HG02870 (cell line): ENCODE data around the gene CAPN12.

Experiments used
- ATAC-seq: cut with Tn5 transposase; IDR thresholded peaks from one replicate; pipeline ENCODE4 v1.9.1; 2021; ENCODE audit warnings: mild to moderate bottlenecking, moderate library complexity; ENCODE audit not compliant: unreplicated experiment

Gene CAPN12

DNA sequence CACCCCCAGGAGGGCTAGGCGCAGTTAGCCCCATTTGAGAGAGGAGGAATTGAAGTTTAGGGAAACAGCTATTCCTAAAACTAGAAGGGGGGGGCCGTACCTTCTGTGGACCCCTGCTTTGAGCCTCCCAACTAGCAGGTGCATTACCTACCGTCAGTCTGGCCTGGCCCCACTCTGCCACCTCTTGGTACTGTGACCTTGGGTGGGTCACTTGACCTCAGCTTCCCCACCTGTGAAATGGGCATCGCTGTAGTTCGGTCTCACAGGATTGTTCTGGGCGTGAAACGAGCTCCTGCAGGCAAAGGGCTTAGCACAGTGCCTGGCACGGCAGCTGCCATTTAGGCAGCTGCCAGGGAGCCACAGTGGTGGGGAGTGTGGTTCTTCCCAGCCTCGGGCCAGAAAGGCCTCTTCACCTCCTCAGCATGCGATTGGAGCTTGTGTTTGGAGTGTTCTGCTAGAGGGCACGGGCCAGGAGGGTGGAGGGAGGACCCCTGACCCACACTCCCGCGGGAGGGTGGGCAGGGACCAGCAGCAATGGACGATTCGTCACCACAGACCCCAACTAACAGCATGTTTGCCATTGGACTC, 32.0 kb downstream of the CAPN12 start:
- no peak for ATAC-seq

DNA sequence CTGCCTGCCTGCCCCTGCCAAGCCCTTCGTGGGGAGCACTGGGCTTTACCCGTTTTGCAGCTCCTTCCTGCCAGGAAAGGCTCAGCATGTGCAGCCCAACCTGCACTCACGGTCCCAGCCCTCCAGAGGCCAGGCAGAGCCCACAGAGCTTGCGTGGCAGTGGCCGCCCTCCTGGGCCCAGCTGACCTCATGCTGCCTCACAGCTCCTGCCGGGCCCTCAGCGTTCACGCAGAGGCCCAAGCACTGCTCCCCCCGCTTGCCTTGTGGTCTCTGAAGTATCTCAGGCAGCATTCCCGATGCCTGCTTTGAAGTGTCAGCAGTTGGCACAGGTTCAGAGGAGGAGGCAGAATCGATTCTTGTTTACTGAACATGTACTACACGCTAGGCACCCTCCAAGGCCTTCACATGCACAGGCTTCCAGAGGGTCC, 32.5 kb downstream of the CAPN12 start:
- no peak for ATAC-seq

DNA sequence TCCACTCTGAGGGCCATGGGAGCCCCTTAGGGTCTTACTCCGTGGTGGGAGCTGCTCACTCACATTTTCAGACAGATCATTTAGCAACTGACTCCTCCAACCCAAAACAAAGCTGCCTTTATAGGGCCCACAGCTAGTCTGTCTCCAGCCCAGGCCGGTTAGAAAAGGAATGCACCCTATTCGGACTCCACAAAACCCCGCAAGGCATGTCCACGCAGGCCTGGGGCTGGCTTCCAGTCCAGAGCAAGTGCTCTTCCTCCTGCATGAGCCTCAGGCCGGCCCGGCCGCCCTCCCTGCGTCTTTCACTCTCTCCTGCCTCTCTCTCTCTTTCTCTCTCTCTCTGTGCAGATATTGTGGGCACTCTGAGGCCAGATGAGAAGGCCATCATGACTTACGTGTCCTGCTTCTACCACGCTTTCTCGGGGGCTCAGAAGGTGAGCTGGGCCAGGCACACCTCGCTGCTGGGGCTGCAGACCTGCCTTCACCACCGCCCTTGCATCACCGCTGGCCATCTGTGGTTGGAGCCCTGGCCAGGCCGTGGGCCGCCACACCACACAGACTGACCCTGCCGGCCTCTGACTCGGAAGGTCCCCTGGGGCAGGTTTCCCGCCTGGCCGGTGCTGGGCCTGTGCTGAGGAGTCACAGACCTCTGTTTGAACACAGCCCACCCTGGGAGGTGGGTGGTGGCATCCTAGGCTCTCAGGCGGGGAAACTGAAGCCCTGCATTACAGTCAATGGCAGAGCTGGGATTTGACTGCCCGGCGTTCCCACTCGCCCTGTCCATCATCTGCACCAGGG, 33.1 kb downstream of the CAPN12 start:
- ATAC-seq: no peak

DNA sequence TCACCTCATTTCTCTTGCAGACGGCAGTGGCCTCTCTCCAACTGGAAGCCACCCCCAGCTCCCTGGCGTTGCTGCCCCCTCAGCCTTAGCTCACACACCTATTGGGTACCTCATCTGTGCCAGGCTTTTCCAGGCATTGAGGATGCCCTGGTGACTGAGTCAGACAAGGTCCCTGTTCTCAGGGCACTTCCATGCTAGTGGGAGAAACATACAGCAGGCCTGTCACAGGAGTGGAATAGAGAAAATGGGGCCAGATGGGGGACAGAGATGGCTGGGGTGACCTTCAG, 33.9 kb downstream of the CAPN12 start:
- ATAC-seq: no peak

DNA sequence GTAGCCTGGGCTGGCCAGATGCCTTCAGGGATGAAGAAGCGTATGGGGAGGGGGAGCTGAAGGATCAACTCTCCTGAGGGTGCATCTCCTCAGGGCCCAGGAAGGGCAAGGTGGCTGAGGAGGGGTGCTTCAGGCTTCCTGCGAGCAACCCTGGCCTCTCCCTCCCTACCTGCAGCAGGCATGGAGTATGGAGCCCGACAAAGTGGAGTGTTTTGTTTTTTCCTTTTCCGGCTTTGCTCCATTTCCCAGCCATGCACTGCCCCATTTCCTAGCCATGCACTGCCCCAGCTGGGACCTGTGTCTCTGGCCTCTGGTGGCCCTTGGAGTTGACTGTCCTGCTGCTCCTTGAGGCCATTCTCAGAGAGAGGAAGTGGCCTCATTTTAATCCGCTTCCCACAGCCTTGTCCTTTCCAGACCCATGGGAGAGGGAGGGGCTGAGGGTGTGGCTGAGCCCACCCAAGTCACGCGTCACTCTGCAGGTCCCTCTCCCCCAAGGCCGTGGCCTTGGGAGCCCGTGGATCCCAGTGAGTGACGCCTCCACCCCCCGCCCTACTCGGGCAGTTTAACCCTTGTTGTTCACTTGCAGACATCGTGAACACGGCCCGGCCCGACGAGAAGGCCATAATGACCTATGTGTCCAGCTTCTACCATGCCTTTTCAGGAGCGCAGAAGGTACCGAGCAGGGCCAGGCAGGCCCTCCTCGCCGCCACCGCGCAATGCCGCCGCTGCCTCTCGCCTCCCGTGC, 34.4 kb downstream of the CAPN12 start:
- no peak for ATAC-seq

DNA sequence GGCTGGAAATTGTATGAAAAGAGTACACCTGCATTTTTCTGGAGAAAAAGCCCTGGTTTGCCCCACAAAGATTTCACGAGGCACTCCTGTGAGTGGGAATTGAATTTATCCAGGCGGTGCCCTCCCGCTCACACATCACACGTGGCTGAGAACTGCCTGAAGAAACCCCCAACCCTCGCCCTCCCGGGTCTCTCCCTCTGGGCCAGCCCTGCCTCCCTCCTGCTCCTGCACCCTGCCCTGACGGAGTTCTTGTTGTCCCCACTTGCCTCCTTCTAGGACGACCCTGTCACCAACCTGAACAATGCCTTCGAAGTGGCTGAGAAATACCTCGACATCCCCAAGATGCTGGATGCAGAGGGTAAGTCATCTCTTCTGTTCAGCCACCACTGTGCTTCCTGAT, 35.2 kb downstream of the CAPN12 start:
- ATAC-seq: no peak

DNA sequence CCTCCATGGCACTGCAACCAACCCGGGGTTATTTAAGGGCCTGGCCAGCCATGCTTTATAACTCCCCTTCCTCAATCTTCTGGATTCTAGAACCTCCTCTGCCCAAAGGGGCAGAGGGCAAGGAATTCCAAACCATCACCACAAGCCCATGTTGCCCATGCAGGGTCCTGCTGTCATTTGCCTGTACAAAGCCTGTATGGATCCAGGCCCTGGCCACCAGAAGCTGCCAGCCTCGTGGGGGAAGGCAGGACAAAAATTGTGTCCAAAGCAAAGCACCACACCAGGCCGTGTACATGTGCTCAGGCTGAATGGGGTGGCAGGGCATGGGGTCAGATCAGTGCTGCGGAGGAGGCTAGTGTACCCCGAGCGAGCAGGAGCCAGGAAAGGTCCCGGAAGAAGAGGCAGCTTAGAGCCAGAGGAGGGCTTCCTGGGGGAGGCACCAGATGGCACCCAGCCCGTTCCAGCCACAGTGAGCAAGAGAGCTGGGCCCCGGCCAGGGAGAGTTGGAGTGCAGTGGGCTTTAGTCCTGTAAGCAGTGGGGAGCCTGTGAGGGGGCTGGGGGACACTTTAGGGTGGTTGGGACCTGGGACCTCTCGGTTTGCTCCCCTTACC, 35.8 kb downstream of the CAPN12 start:
- ATAC-seq: no peak

DNA sequence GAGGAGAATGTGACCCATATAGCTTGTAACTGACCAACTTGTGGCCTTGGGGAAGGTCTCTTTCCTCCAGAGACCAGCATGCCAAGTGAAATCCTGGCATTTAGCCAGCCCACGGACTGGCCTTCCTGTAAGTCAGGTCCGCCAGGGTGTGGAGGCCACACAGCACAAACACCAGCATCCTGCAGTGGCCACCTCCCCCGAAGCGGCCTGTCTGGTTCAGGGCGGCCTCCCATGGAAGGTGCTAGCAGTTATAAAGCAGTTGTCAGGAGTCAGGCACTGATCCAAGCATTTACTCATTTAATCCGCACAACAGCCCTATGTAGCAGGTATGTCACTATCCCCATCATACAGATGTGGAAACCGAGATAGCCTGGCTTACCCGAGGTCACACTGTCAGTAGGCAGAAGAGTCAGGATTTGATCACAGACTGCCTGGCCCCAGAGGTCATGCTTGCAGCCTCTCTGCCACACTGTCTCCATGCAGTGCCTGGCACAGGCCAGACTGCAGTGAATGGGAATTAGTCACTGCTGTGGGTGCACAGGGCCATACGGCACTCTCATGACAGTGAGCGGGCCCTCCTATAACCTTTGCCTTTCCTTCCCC, 36.7 kb downstream of the CAPN12 start:
- ATAC-seq: no peak

DNA sequence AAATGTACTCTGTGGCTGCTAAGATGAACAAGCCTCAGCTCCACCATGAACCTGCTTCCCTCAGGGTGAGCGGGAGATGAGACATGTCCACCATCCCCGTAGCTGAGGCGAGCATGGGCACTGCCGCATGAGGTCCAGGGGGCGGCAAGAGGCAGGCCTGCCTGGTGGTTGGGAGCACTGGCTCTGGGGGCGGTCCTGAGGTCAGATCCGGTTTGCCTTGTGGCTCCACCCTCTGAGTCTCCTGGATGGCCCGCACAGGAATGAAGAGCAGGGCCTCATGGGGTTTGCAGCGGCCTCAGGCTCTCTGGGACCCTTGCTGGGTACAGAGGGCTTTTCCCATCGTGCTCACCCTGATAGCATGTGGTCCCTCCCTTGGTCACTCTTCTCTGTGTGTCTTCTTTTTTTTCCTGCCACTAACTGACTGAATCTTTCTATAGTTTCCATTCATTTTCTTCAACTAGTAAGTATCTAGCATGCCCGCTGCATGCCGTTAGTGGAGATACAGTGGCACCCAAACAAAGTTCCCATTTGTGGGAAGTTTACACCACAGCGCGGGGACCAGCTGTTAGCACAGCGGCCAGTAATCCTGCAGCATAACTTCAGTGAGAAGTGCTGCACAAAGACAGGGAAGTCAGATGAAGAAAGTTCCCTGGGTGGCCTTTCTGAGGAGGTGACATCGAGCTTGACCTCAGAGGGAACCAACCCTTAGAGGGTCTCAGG, 37.3 kb downstream of the CAPN12 start:
- ATAC-seq: no peak

DNA sequence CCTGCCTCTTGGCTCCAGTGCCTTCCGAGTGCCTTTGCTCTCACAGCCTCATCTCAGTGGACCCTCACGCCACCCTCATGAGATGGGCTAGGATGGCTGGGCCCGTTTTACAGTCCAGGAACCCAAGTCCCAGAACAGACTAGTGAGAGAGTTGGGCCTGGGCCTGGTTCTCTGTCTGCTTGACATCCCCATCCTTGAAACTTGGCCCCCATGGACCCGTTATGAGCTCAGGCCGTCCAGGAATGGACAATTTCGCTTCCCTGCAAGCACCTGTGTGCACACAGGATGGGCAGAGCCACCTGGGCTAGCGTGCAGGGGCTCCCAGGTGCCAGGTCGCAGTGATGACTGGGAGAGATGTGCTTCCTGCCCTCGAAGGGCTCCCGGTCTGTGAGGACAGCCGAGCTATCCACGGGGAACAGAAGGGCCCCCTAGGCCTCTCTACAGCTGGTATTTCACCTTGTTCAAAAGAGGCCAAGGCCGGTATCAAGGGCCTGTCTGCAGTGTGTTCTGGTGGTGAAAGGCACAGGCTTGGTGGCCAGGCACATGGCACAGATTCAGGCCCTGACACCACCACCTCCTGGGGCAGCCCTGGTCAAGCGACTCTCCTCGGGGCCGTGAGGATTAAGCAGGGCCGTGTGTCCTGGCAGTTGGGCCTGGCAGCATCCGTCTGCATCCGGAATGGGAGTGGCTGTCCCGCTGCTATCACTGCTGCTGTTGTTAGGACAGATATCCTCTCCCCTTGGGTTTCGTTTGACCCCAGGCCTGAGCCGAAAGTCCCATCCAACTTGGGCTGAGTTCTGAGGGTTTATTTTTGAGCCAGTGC, 38.9 kb downstream of the CAPN12 start:
- no peak for ATAC-seq

DNA sequence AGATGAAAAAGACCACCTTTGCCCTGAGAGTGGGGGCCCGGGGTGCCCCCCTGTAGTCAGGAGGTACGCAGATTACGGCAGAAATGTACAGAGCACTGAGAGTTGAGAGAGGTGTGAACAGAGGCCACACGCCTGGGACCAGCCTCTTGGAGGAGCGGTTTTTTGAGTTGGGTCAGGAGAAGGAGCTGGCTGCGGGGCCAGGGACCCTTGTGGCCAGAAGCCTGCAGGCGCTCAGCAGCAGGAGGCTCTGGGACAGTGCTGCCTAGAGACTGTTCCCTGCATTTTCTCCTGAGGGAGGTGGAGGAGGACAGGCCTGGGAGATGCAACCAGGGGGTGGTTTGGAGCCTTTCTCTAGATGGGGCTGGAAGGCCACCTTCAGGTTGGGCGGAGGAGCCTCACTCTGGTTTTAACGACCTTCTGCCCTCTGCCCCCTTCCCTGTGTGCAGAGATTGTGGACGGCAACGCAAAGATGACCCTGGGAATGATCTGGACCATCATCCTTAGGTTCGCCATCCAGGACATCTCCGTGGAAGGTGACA, 39.7 kb downstream of the CAPN12 start:
- no peak for ATAC-seq

DNA sequence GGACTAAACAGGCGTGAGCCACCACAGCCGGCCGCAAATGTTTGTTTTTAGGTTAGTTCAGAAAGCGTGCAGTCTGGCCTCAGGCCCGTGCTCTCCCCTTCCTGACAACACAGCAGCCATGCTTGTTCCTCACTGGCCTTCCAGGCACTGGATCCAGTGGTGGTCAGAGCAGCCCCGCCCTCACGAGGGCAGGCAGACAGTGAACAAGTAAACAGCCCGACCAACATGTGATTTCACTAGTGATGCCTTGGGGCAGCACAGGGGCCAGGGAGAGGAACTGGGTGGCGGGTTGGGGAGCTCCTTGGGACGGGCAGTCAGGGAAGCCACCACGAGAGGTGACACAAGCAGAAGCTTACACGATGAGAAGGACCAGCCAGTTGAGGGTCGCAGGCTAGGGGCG, 40.8 kb downstream of the CAPN12 start:
- ATAC-seq: no peak

DNA sequence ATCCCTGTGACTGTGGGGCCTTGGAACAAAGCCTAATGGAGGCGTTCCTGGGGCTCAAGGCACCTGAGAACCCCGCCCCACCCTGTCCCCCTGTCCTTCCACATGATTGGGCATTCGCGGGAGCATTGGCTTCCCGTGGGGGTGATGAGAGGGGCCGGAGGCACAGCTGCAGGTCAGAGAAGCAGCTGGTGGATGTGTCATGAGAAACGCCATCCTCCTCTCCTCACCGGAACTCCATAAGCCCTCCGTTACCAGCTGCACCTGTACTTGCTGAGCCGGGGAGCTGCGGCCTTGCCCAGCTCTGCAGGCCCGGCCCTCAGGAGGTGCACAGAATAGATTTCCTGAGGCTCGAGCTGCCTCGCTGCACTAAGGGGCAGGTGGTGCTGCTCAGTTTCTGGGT, 42.0 kb downstream of the CAPN12 start:
- no peak for ATAC-seq

DNA sequence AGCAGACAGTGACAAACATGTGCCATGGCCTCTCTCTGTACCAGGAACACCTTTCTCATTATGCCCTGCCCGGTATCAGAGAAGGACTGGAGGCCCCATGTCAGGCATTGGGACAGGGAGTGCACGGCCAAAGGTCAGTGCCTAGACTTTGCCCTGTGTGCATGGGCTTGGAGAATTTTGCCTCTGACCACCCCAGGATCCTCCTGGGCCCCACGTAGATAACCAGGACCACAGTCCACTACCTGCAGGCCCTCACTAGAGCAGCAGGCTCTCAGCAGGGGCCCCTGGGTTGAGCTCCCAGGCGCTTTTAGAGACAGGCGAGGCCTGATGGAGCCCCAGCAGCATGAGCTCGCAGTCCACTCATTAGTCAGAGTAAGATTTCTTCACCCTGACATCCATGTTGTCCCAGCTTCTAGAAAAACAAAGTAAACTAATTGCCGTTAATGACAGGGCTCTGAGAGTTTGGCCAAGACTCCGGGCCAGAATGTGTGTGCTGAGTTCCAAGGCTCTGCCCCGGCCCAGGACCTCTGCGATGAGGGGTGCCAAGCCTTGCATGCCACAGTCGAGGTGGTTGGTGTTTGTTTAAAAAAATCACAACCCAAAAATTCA, 42.7 kb downstream of the CAPN12 start:
- ATAC-seq: no peak

DNA sequence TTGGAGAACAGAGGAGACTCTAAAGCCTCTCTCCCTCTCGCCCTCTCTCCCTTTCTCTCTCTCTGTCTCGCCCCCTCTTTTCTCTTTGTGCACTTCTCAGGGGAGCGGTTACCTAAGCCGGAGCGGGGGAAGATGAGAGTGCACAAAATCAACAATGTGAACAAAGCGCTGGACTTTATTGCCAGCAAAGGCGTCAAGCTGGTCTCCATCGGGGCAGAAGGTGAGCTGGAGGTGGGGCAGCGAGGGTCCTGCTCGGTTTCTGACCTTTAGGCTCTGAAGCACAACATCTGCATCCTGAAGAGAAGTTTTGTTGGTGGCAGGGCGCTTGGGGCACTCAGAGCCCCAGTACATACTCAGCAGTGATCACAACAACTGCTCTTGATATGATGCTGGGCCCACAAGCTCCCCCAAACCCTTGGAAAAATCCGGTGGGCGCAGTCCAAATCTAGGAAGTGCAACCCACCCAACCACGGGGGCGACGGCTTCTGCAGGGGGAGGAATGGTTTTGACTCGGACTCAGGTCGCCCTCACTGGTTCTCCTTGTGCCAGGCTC, 43.3 kb downstream of the CAPN12 start:
- no peak for ATAC-seq

DNA sequence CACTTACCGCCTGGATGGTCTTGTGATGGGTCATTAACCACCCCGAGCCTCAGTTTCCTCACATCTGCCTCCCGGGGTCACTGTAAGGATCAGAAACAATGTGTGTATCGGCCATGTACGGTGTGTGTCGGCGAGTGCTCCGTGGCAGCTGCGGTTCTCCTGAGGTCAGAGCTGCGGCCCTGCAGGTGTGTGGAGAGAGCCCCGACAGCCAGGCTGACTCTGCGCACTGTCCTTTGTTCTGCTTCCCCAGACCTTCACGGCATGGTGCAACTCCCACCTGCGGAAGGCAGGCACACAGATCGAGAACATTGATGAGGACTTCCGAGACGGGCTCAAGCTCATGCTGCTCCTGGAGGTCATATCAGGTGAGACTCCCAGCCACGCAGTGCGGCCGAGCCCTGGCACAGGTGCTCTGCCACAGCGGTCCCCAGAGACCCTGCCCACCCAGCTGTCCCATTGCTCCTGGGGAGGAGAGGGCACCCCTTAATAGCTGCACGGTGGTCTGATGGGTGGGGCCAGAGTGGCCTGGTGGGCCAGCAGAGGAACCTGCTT, 43.8 kb downstream of the CAPN12 start:
- ATAC-seq: no peak

DNA sequence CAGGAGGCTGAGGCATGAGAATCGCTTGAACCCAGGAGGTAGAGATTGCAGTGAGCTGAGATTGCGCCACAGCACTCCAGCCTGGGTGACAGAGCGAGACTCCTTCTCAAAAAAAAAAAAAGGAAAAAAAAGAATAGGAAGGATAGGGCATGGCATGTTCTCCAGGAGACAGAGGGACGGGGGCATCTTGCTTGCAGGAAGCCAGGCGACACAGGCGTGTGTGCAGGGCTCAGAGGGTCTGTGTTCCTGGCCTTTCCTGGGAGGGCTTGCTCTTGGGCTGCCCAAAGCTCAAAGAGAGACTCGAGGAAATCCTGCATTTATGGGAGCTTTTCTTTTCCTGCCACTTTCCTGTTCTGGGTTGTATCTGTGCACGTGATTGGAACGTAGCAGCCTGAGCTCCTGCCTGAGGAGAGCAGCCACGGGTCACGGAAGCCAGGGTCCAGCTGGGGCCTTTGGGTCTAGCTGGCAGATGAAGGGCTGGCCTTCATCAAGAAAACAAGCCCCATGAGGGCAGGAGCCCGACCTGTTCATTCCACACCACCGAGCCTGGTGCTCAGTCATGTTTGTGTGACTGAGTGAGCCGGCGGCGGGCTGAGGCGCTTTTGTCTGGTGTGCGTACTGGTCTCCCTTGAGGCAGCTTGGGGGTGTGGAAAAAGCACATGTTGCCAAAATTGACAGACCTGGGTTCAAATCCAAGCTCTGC, 44.5 kb downstream of the CAPN12 start:
- no peak for ATAC-seq

DNA sequence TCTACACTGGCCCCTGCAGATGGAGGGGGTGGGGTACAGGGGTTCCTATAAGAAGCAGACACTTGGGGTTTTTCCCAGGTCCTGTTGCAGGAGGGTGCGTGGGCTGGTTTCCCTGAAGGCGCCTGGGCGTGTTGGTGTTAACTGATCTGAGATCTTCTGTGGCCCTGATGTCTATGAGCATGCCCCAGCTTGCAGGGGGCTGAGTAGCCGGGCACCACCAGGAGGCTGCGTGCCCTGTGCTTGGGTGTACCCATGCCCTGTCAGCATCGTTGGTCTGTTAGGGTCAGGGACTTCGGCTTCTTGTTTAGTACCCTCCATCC, 45.3 kb downstream of the CAPN12 start:
- ATAC-seq: no peak
